ENCODE data around the gene BRD3OS. TPM values are rescaled to one million over a fixed set of nuclear protein-coding genes. Genes with fewer than 3 reads are reported as not detected.

The BRD3OS gene
- total RNA-seq, 4 donors from 2014 or later, result 8.8 to 18.3 (median 12.9) TPM

GRCh38 chr9:134061688-134062371, 36.5 kb downstream of the BRD3OS start:
- ATAC-seq (ENCODE audit: low FRiP score) (no peak), DNase-seq (ENCODE audit: low spot score) (no peak)
- TF ChIP-seq CTCF (IDR thresholded peaks at IDR 0.05), result no peak

DNA sequence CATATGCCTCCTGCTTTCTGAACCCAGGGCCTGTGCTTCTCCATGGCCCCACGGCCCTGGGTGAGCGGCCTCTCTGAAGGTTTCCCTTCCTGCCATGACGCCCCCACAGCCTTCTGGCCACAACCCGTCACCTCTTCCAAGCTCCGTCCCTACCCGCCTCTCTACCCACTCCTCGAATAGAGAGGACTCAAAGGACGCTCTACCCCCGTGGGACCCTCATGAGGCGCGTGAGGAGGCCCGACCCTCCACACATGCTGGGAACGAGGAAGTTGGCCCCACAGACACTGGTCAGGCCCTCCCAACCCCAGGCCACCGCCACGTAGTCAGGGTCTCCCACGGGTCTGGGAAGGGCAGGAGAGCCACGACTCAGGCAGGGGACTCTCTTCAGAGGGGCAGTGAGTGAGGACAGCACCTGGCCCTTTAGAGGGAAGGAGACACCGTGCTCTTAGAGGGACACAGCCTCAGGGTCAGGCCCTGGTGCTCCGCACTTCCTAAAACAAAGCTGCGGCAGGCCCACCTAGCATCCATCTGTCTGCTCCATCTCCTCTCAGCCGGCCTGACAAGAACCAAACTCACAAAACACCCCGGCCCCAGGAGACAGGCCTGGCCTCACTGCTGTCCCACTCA, 37.3 kb downstream of the BRD3OS start:
- DNase-seq (ENCODE audit: low spot score) (no peak), ATAC-seq (ENCODE audit: low FRiP score) (no peak)
- TF ChIP-seq CTCF (IDR thresholded peaks at IDR 0.05), result no peak

DNA sequence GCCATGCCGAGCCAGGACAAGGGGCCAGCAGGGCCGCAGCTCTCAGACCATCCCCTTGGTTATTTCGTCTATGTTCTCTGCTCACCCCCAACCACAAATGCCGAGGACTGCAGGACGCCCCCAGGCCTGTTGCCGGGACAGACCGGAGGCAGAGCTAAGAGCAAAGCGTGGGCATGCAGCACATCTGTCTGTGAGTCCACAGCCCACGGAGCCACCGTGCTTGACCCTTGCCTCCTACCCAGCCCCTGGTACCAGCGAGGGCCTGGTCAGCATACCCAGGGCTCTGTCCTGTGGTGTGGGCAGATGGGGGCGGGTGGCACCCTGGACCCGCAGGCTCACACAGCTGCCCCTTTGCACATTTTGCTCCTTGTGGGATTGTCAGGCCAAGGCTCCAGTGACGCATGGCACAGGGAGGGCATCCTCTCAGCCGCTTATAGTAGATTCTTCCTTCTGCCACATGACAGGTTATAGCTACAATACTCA, 37.8 kb downstream of the BRD3OS start:
- DNase-seq (ENCODE audit: low spot score) (no peak), ATAC-seq (ENCODE audit: low FRiP score) (no peak)
- TF ChIP-seq CTCF (IDR thresholded peaks at IDR 0.05), result no peak

DNA sequence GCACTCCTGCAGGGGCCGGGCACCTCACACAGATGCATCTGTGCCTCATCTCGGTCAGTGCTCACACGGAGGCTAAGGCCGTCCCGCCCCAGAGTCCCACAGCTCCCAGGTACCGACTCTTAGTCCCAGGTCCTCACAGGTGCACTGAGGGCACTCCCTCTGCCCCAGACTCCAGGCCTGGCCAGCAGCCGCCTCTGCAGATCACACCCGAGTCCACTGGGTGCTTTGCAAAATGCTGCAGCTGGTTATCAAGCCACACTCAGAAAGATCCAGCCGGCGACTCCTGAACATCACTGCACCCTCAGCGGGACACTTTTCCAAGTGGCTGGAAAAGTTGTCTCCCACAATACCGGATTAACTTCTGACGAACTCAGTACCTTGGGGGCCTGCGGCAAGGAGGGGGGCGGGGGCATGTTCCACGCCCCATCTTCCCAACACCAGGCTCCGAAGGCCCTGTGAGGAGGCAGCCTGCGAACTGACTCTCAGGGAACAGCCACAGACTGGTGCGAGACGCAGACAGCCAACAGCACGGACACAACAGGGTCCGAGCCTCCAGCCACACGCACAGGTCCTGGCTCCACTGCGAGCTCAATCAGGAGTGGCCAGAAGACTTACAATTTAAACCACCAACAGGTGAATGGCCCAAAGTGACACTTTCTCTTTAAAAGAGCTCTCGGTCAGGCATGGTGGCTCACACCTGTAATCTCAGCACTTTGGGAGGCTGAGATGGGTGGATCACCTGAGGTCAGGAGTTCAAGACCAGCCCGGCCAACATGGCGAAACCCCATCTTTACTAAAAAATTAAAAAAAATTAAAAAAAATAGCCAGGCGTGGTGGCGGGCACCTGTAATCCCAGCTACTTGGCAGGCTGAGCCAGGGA, 38.5 kb downstream of the BRD3OS start:
- DNase-seq (ENCODE audit: low spot score) (no peak), ATAC-seq (ENCODE audit: low FRiP score) (no peak)
- TF ChIP-seq CTCF (IDR thresholded peaks at IDR 0.05), result no peak

GRCh38 chr9:134064711-134065110, 39.4 kb downstream of the BRD3OS start:
- DNase-seq (ENCODE audit: low spot score) (no peak), ATAC-seq (ENCODE audit: low FRiP score) (no peak)
- TF ChIP-seq CTCF (IDR thresholded peaks at IDR 0.05), result no peak

DNA sequence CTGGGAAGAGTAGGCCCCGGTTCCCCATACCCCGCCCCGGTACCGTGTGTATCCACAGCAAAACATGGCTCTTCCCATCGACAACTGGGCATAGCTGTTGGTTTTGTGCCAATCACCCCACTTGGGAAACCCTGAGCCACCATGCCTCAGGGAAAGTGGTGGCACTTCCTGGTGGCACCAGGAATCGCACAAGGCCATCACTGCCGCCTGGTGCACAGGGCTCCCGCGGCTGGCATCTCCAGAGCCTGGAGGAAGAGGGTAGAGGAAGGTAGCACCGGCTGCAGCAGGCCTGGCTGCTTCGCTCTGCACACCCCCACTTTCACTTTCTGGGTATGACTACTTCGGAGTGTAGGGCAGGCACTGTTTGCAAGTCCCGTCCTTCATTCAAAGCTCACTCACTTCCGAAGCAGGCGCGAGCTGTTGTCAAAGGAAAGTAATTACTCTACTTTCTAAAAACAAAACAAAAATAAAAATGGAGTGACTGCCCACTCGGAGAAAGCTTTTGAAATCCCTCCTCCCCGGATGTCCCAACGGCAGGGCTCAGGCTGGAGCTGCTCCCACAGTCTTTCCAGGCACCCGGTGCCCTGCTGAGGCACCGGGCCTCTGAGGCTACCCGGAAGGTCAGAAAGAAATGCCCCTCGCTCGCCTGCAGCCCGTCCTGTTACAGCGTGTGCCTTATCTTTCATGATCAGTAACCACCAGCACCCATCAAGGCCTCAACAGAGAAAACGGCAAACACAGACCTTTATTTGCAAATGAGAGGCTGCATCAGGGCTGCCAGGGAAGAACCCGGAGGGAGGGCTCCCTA, 40.5 kb downstream of the BRD3OS start:
- TF ChIP-seq CTCF (IDR thresholded peaks at IDR 0.05), result no peak
- DNase-seq (ENCODE audit: low spot score) (no peak), ATAC-seq (ENCODE audit: low FRiP score) (no peak)
